ENCODE measurements around the gene ANAPC16.
A peak's percentile ranks its signal among the peaks of the same experiment; 100 is the strongest.

ANAPC16 gene

GRCh38 chr10:72273410-72274212, 57.8 kb downstream of the ANAPC16 start, which contains the start of gene DDIT4:
Gene DDIT4 (plus strand): TSS chr10:72273924. CDS start chr10:72274217, 293 bp downstream.
- TF ChIP-seq CTCF (IDR thresholded peaks at IDR 0.05; ENCODE audit: borderline replicate concordance, control extremely low read depth, extremely low read depth, insufficient read depth, missing control alignments): no peak
- in situ Hi-C loops (cut with MboI; ENCODE audit: low sequenced_read_pairs, unreplicated experiment): loop anchor here (10.0 kb wide), 1 partner anchor 61 kb away; no protein-coding TSS in a partner anchor

GRCh38 chr10:72274213-72274729, 58.5 kb downstream of the ANAPC16 start:
- DNase-seq (ENCODE audit: low spot score): peak; percentile 41
- TF ChIP-seq CTCF (IDR thresholded peaks at IDR 0.05; ENCODE audit: borderline replicate concordance, control extremely low read depth, extremely low read depth, insufficient read depth, missing control alignments): no peak
- in situ Hi-C loops (cut with MboI; ENCODE audit: low sequenced_read_pairs, unreplicated experiment): loop anchor here (10.0 kb wide), 1 partner anchor 61 kb away; no protein-coding TSS in a partner anchor

More at GRCh38 chr10:72273410-72274212, 57.8 kb downstream of the ANAPC16 start, which contains the start of gene DDIT4:
- peak; percentile 100 for DNase-seq (ENCODE audit: low spot score)

- in situ Hi-C loops (cut with MboI; ENCODE audit: low sequenced_read_pairs, unreplicated experiment): loop anchor here (10.0 kb wide), 1 partner anchor 60 kb away; no protein-coding TSS in a partner anchor
- peak; percentile 84 for TF ChIP-seq CTCF (IDR thresholded peaks at IDR 0.05; ENCODE audit: borderline replicate concordance, control extremely low read depth, extremely low read depth, insufficient read depth, missing control alignments)
- peak; percentile 72 for DNase-seq (ENCODE audit: low spot score)
These were observed 59.0 kb downstream of the ANAPC16 start for GRCh38 chr10:72274730-72275350.

GRCh38 chr10:72275351-72276012, 59.7 kb downstream of the ANAPC16 start:
- in situ Hi-C loops (cut with MboI; ENCODE audit: low sequenced_read_pairs, unreplicated experiment): loop anchor here (10.0 kb wide), 1 partner anchor 59 kb away; no protein-coding TSS in a partner anchor
- TF ChIP-seq CTCF (IDR thresholded peaks at IDR 0.05; ENCODE audit: borderline replicate concordance, control extremely low read depth, extremely low read depth, insufficient read depth, missing control alignments): no peak
- DNase-seq (ENCODE audit: low spot score): no peak

- DNase-seq (ENCODE audit: low spot score): no peak
- no peak for TF ChIP-seq CTCF (IDR thresholded peaks at IDR 0.05; ENCODE audit: borderline replicate concordance, control extremely low read depth, extremely low read depth, insufficient read depth, missing control alignments)
- in situ Hi-C loops (cut with MboI; ENCODE audit: low sequenced_read_pairs, unreplicated experiment): loop anchor here (10.0 kb wide), 1 partner anchor 59 kb away; no protein-coding TSS in a partner anchor
These were observed 60.2 kb downstream of the ANAPC16 start for GRCh38 chr10:72276013-72276387.

All from GM13976 (cell line).